Endothelial cell of umbilical vein (primary cell): ENCODE results near the gene AGL. TPM values are rescaled to one million over a fixed set of nuclear protein-coding genes. Genes with fewer than 3 reads are reported as not detected.

Experiments used
- BruUV-seq: library from RNA; stranded (reverse); fragments of 400-500 nt; replicated peaks from 2 replicates; lab custom pipeline; 2021; lab: Mats Ljungman, UMichigan
- CTCF ChIA-PET: fragments of 300-600, 350-600 bp; sonication (Branson Sonifier 250); formaldehyde crosslinking; loops from one replicate; lab custom pipeline; 2021; ENCODE audit warnings: antibody characterized with exemption, inconsistent platforms; lab: Charles Lee
- POLR2A ChIA-PET: fragments of 300-600, 350-600 bp; sonication (Branson Sonifier 250); formaldehyde crosslinking; loops from one replicate; lab custom pipeline; 2021; ENCODE audit warnings: antibody characterized with exemption, inconsistent platforms; lab: Charles Lee
- DNase-seq: peaks from one replicate; pipeline ENCODE4 v3.0.0-alpha.2; 2011; ENCODE audit warnings: low read depth, low spot score
- FAIRE-seq: peaks from 2 replicates; lab custom pipeline; 2011; peaks lifted over from hg19 to GRCh38; lab: Jason Lieb, UNC
- H2AFZ ChIP-seq: 2 replicates; pipeline ENCODE4 v1.6.0; 2012; ENCODE audit warnings: low read depth, low read length, control low read depth, inconsistent platforms
- H3K27ac ChIP-seq: 2 replicates; pipeline ENCODE4 v1.5.1; 2011; ENCODE audit warnings: low read depth, mild to moderate bottlenecking, control low read depth, low read length, moderate library complexity; ENCODE audit not compliant: insufficient read depth
- H3K27me3 ChIP-seq, 2 experiments: 2 replicates each; pipeline versions ENCODE4 v1.6.0 to v1.6.1; 2011; ENCODE audit warnings: low read length in 2 of 2, mixed read lengths in 1 of 2; ENCODE audit not compliant: control insufficient read depth in 2 of 2, insufficient read depth in 2 of 2
- H3K36me3 ChIP-seq, 2 experiments: 2 replicates in 1 of 2; 3 replicates in 1 of 2; pipeline ENCODE4 v1.5.1; 2011; ENCODE audit warnings: low read length in 2 of 2, mild to moderate bottlenecking in 1 of 2, moderate library complexity in 1 of 2; ENCODE audit not compliant: control insufficient read depth in 2 of 2, insufficient read depth in 2 of 2; ENCODE audit errors: extremely low read depth in 1 of 2
- H3K4me1 ChIP-seq: 3 replicates; pipeline ENCODE4 v1.5.1; 2011; ENCODE audit warnings: mild to moderate bottlenecking, low read length; ENCODE audit not compliant: control insufficient read depth, insufficient read depth; ENCODE audit errors: extremely low read depth
- H3K4me2 ChIP-seq: 2 replicates; pipeline ENCODE4 v1.6.1; 2011; ENCODE audit warnings: low read length, control low read depth, mixed read lengths; ENCODE audit not compliant: insufficient read depth
- H3K4me3 ChIP-seq, 3 experiments: fragments of 200-600 bp in 1 of 3; sonication (generic), shearing (Covaris generic) in 1 of 3; replicated peaks in 1 of 3; 2 replicates each; pipeline ENCODE4 v1.5.1; 2011 to 2016; ENCODE audit warnings: control low read depth in 3 of 3, low read length in 3 of 3, mild to moderate bottlenecking in 2 of 3, inconsistent platforms in 1 of 3, low read depth in 1 of 3, moderate library complexity in 1 of 3; ENCODE audit not compliant: insufficient read depth in 1 of 3
- H3K79me2 ChIP-seq: 2 replicates; pipeline ENCODE4 v1.6.0; 2012; ENCODE audit warnings: low read length, inconsistent platforms; ENCODE audit not compliant: control insufficient read depth, insufficient read depth
- H3K9ac ChIP-seq: replicated peaks from 2 replicates; pipeline ENCODE3; 2011; ENCODE audit warnings: low read length, control low read depth; ENCODE audit not compliant: insufficient read depth; ENCODE audit errors: extremely low read depth
- H3K9me1 ChIP-seq: replicated peaks from 3 replicates; pipeline ENCODE4 v1.6.0; 2011; ENCODE audit warnings: mild to moderate bottlenecking, low read length; ENCODE audit not compliant: control insufficient read depth, insufficient read depth; ENCODE audit errors: extremely low read depth
- H3K9me3 ChIP-seq: replicated peaks from 2 replicates; pipeline ENCODE4 v1.5.1; 2012; ENCODE audit warnings: low read length, inconsistent platforms; ENCODE audit not compliant: control insufficient read depth, insufficient read depth
- H4K20me1 ChIP-seq: replicated peaks from 2 replicates; pipeline ENCODE3; 2011; ENCODE audit warnings: mild to moderate bottlenecking, low read length; ENCODE audit not compliant: control insufficient read depth, insufficient read depth; ENCODE audit errors: extremely low read depth
- EZH2 ChIP-seq: IDR thresholded peaks from 2 replicates; pipeline ENCODE4 v1.6.1; 2012; ENCODE audit warnings: borderline replicate concordance, low read depth, mild to moderate bottlenecking, moderate library complexity, low read length, inconsistent platforms; ENCODE audit not compliant: severe bottlenecking
- FOS ChIP-seq: IDR thresholded peaks from 2 replicates; pipeline ENCODE4 v1.6.1; 2011; ENCODE audit warnings: mild to moderate bottlenecking, low read length, moderate library complexity, borderline replicate concordance; ENCODE audit not compliant: insufficient read depth
- GATA2 ChIP-seq: IDR thresholded peaks from 2 replicates; pipeline ENCODE4 v1.7.0; 2011; ENCODE audit warnings: low read depth, mild to moderate bottlenecking, moderate library complexity, mixed read lengths, low read length; ENCODE audit not compliant: insufficient read length, insufficient read depth
- JUN ChIP-seq: IDR thresholded peaks from 2 replicates; pipeline ENCODE4 v1.6.1; 2011; ENCODE audit warnings: borderline replicate concordance, low read depth; ENCODE audit not compliant: insufficient read length, insufficient read depth
- MYC ChIP-seq: IDR thresholded peaks from one replicate; pipeline ENCODE4 v1.6.1; 2011; ENCODE audit warnings: mild to moderate bottlenecking, low read depth, low read length
- POLR2A ChIP-seq: IDR thresholded peaks from 2 replicates; pipeline ENCODE4 v1.6.1; 2012; ENCODE audit warnings: low read depth, mild to moderate bottlenecking, control low read depth, low read length
- POLR2AphosphoS5 ChIP-seq: IDR thresholded peaks from 2 replicates; pipeline ENCODE4 v1.6.1; 2012; ENCODE audit warnings: low read depth, mild to moderate bottlenecking, control low read depth, low read length, moderate library complexity; ENCODE audit not compliant: insufficient read depth
- dilution Hi-C: fragments of 300-500 bp; cut with MboI; formaldehyde crosslinking; loops from one replicate; pipeline ENCODE4 v1.15.0; 2019; ENCODE audit warnings: low sequenced_read_pairs; ENCODE audit not compliant: extremely low pct_ligation_motif_present
- intact Hi-C: fragments of 100-400 bp; cut with micrococcal nuclease; formaldehyde crosslinking; loops from one replicate; pipeline ENCODE4 v1.10.0; 2022
- polyA plus RNA-seq, 4 experiments: library from polyadenylated mRNA; depleted of rRNA in 3 of 4; stranded (reverse) in 3 of 4; unstranded in 1 of 4; fragments of >200 nt; gene quantifications; 2 replicates each; pipeline versions ENCODE4 v1.2.1 to v1.2.3, GENCODE V29; 2011 to 2012; ENCODE audit warnings: missing spikeins in 1 of 4
- total RNA-seq: library from RNA; stranded (reverse); gene quantifications from 2 replicates; pipeline ENCODE4 v1.2.3, GENCODE V29; 2021
- TF ChIP-seq, protein P1 (sequence below), 2 donors: IDR thresholded peaks; 1 replicate in 1 of 2; 2 replicates in 1 of 2; pipeline ENCODE4 v1.5.1; 2011; ENCODE audit warnings: low read length in 2 of 2, mild to moderate bottlenecking in 2 of 2, moderate library complexity in 2 of 2, control low read depth in 1 of 2, inconsistent platforms in 1 of 2, low read depth in 1 of 2; ENCODE audit not compliant: insufficient read depth in 1 of 2; ENCODE audit errors: extremely low read depth in 1 of 2
- TF ChIP-seq, protein P2 (sequence below): IDR thresholded peaks from 2 replicates; pipeline ENCODE4 v1.6.1; 2011; ENCODE audit not compliant: insufficient read depth, insufficient read length

AGL gene
- total and polyA plus RNA-seq, 2 donors (not counting 3 experiments of a cell fraction or from before 2014, with no cell fraction given) = 1.5 to 10.7 TPM

DNA sequence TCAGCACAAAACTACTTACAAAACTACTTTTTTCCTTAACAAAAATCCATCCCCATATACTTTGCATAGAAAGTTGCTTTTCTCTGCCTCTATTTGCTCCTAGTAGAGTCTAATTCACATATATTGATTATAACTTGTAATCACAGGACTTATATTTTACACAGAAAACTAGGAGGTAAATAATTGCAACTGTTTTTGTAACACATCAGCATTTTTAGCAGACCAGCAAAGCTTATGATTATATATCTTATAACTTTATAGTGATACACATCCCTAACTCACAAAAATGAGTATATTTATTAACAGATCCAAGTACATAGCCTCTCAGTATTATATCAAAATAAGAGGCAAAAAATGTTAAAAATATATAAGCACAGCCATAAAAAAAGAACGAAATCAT is 102.4 kb downstream of the AGL start:
- Histone ChIP-seq H3K4me2 (no peak overlapping the region), H3K9ac (no peak overlapping the region), H4K20me1 (no peaks in the 10 kb centered on the region), H3K9me1 (no peaks in the 10 kb centered on the region), H3K79me2 (no peaks in the 10 kb centered on the region), H2AFZ (no peak overlapping the region), H3K27ac (no peak overlapping the region), H3K27me3 (no peaks in the 10 kb centered on the region), H3K9me3 (no peaks in the 10 kb centered on the region), H3K36me3 (no peaks in the 10 kb centered on the region), H3K4me1 (peaks cover 9% of the 10 kb centered on the region), H3K4me3 (no peak overlapping the region)
- DNase-seq (no peak), FAIRE-seq (no peak)
- BruUV-seq = no TSS peak
- no peak for TF ChIP-seq FOS
- TF ChIP-seq, protein P1, sequence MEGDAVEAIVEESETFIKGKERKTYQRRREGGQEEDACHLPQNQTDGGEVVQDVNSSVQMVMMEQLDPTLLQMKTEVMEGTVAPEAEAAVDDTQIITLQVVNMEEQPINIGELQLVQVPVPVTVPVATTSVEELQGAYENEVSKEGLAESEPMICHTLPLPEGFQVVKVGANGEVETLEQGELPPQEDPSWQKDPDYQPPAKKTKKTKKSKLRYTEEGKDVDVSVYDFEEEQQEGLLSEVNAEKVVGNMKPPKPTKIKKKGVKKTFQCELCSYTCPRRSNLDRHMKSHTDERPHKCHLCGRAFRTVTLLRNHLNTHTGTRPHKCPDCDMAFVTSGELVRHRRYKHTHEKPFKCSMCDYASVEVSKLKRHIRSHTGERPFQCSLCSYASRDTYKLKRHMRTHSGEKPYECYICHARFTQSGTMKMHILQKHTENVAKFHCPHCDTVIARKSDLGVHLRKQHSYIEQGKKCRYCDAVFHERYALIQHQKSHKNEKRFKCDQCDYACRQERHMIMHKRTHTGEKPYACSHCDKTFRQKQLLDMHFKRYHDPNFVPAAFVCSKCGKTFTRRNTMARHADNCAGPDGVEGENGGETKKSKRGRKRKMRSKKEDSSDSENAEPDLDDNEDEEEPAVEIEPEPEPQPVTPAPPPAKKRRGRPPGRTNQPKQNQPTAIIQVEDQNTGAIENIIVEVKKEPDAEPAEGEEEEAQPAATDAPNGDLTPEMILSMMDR (IDR thresholded peaks at IDR 0.05; ENCODE audit: extremely low read depth in 1 of 2, insufficient read depth in 1 of 2, low read depth in 1 of 2, low read length in 2 of 2) = no peak
- TF ChIP-seq POLR2A = no peak
- TF ChIP-seq MYC = no peak
- TF ChIP-seq, protein P2, sequence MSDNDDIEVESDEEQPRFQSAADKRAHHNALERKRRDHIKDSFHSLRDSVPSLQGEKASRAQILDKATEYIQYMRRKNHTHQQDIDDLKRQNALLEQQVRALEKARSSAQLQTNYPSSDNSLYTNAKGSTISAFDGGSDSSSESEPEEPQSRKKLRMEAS = no peak
- TF ChIP-seq JUN = no peak
- no peak for TF ChIP-seq POLR2AphosphoS5
- no peak for TF ChIP-seq GATA2
- no peak for TF ChIP-seq EZH2
- ChIA-PET CTCF (interaction anchor here (1.0 kb wide), 1 partner anchor 18 kb away, joined by 4 read pairs; the partner anchor contains the start of gene SLC35A3), POLR2A (no interaction called here)
- dilution Hi-C loops (no loop called here), intact Hi-C loops (no loop called here)
